Common myeloid progenitor, CD34-positive (primary cell): ENCODE results near the gene TAF6L.
"Not testable (repeated sequence)": the region's sequence is repeated elsewhere in the genome, so short reads cannot be mapped to it uniquely, and the experiment has no call there.

Experiments
- CTCF ChIA-PET: fragments of 350-600 bp; sonication (Branson Sonifier 250); formaldehyde crosslinking; loops from one replicate; lab custom pipeline; 2021; ENCODE audit warnings: antibody characterized with exemption; lab: Charles Lee
- POLR2A ChIA-PET: fragments of 350-600 bp; sonication (Branson Sonifier 250); formaldehyde crosslinking; loops from one replicate; lab custom pipeline; 2021; ENCODE audit warnings: antibody characterized with exemption; lab: Charles Lee
- DNase-seq, 3 donors: peaks; one replicate each; pipeline versions ENCODE4 v3.0.0 to v3.0.0-alpha.2; 2013
- H3K27ac ChIP-seq, 2 experiments: 1 replicate in 1 of 2; 2 replicates in 1 of 2; pipeline ENCODE4 v1.7.0; 2013; ENCODE audit warnings: inconsistent platforms in 2 of 2, low read length in 2 of 2, mild to moderate bottlenecking in 2 of 2, low read depth in 1 of 2, moderate library complexity in 1 of 2; ENCODE audit not compliant: severe bottlenecking in 2 of 2, insufficient read depth in 1 of 2, poor library complexity in 1 of 2
- H3K27me3 ChIP-seq, 5 experiments: replicated peaks in 2 of 5; 1 replicate in 3 of 5; 2 replicates in 2 of 5; pipeline versions ENCODE4 v1.6.1 to v1.7.0; 2013; ENCODE audit warnings: low read length in 4 of 5, mild to moderate bottlenecking in 2 of 5, moderate library complexity in 2 of 5, inconsistent platforms in 1 of 5; ENCODE audit not compliant: insufficient read depth in 5 of 5, control insufficient read depth in 4 of 5
- H3K36me3 ChIP-seq, 4 experiments: 1 replicate in 2 of 4; 2 replicates in 2 of 4; pipeline versions ENCODE4 v1.6.1 to v1.7.0; 2013; ENCODE audit warnings: low read length in 3 of 4, control low read depth in 1 of 4, mild to moderate bottlenecking in 1 of 4; ENCODE audit not compliant: control insufficient read depth in 4 of 4, insufficient read depth in 4 of 4
- H3K4me1 ChIP-seq, 4 experiments: 1 replicate in 3 of 4; 2 replicates in 1 of 4; pipeline versions ENCODE4 v1.6.1 to v1.7.1; 2013; ENCODE audit warnings: low read length in 3 of 4, mild to moderate bottlenecking in 3 of 4, control low read depth in 1 of 4, inconsistent platforms in 1 of 4, moderate library complexity in 1 of 4; ENCODE audit not compliant: control insufficient read depth in 4 of 4, insufficient read depth in 4 of 4; ENCODE audit errors: control extremely low read depth in 1 of 4
- H3K4me3 ChIP-seq, 7 experiments: 1 replicate in 4 of 7; 2 replicates in 3 of 7; pipeline versions ENCODE4 v1.5.1 to v1.7.0; 2013; ENCODE audit warnings: mild to moderate bottlenecking in 7 of 7, low read length in 6 of 7, moderate library complexity in 6 of 7, inconsistent platforms in 2 of 7, low read depth in 2 of 7, control low read depth in 1 of 7; ENCODE audit not compliant: insufficient read depth in 4 of 7, control insufficient read depth in 1 of 7; ENCODE audit errors: extremely low read depth in 1 of 7
- H3K9me3 ChIP-seq, 5 experiments: 1 replicate in 4 of 5; 2 replicates in 1 of 5; pipeline versions ENCODE4 v1.6.1 to v1.7.1; 2013; ENCODE audit warnings: low read length in 4 of 5, mild to moderate bottlenecking in 2 of 5, inconsistent platforms in 1 of 5, low read depth in 1 of 5, moderate library complexity in 1 of 5; ENCODE audit not compliant: control insufficient read depth in 4 of 5, insufficient read depth in 2 of 5; ENCODE audit errors: control extremely low read depth in 1 of 5
- WGBS: methylation state at CpG from one replicate; pipeline ENCODE4 v1.1.5; 2013; ENCODE audit not compliant: insufficient coverage; 5-methylcytosine and 5-hydroxymethylcytosine counted together

TAF6L gene

GRCh38 chr11:62811659-62812058 is 40.5 kb downstream of the TAF6L start:
- 100% methylated on average over 2 of the region's 2 CpGs for WGBS
- POLR2A ChIA-PET, result interaction anchor here (0.6 to 1.1 kb wide), 4 partner anchors 12 to 123 kb away, joined by 3 to 4 read pairs (median 4); no protein-coding TSS in a partner anchor
- H3K9me3 ChIP-seq, result no peaks in the 10 kb centered on the region
- H3K27ac ChIP-seq, result no peak overlapping the region
- CTCF ChIA-PET, result interaction anchor here (0.9 to 1.5 kb wide), 2 partner anchors 11 kb away, joined by 3 to 4 read pairs; no protein-coding TSS in a partner anchor
- H3K36me3 ChIP-seq, result peaks cover 0 to 10% (median 4%) of the 10 kb centered on the region in 4 experiments
- no peak overlapping the region for H3K4me3 ChIP-seq
- no peaks in the 10 kb centered on the region for H3K27me3 ChIP-seq
- no peak for DNase-seq
- peaks cover 0 to 16% (median 3%) of the 10 kb centered on the region in 4 experiments for H3K4me1 ChIP-seq

- no peak for DNase-seq
- ChIA-PET CTCF (interaction anchor here (0.7 to 2.9 kb wide), 5 partner anchors 10 to 140 kb away, joined by 3 to 16 read pairs (median 3); partner anchors contain the start of gene NXF1), POLR2A (interaction anchor here (0.6 to 1.6 kb wide), 4 partner anchors 11 to 59 kb away, joined by 3 to 6 read pairs (median 4); partner anchors contain the start of genes NXF1 and STX5)
- H3K36me3 ChIP-seq, result peaks cover 2 to 35% (median 13%) of the 10 kb centered on the region in 4 experiments
- no peak overlapping the region for H3K27ac ChIP-seq
- H3K4me3 ChIP-seq, result no peak overlapping the region
- no peaks in the 10 kb centered on the region for H3K9me3 ChIP-seq
- WGBS, result 100% methylated on average over 2 of the region's 8 CpGs
- no peaks in the 10 kb centered on the region for H3K27me3 ChIP-seq
- H3K4me1 ChIP-seq, result no peaks in the 10 kb centered on the region
These were observed 45.4 kb downstream of the TAF6L start for GRCh38 chr11:62816557-62816956.

- 84% methylated on average over 4 of the region's 4 CpGs for WGBS
- H3K27me3 ChIP-seq, result no peaks in the 10 kb centered on the region
- no peak overlapping the region for H3K4me3 ChIP-seq
- no peak for DNase-seq
- peaks cover 2 to 40% (median 15%) of the 10 kb centered on the region in 4 experiments for H3K36me3 ChIP-seq
- no peaks in the 10 kb centered on the region for H3K4me1 ChIP-seq
- CTCF ChIA-PET, result interaction anchor here (1.1 to 2.9 kb wide), 3 partner anchors 11 to 140 kb away, joined by 3 to 16 read pairs (median 15); partner anchors contain the start of gene NXF1
- H3K9me3 ChIP-seq, result no peaks in the 10 kb centered on the region
- POLR2A ChIA-PET, result interaction anchor here (0.6 to 1.6 kb wide), 2 partner anchors 11 to 15 kb away, joined by 4 to 6 read pairs; partner anchors contain the start of genes NXF1 and STX5
- H3K27ac ChIP-seq, result no peak overlapping the region
These were observed 45.9 kb downstream of the TAF6L start for GRCh38 chr11:62817129-62817528.

GRCh38 chr11:62823677-62824076 is 52.5 kb downstream of the TAF6L start:
- POLR2A ChIA-PET, result interaction anchor here (0.6 to 2.4 kb wide), 4 partner anchors 10 to 18 kb away, joined by 3 to 11 read pairs (median 5); partner anchors contain the start of gene NXF1
- CTCF ChIA-PET, result interaction anchor here (1.3 to 1.7 kb wide), 3 partner anchors 9 to 37 kb away, joined by 3 to 5 read pairs (median 3); partner anchors contain the start of gene TEX54
- H3K9me3 ChIP-seq, result no peaks in the 10 kb centered on the region
- H3K4me1 ChIP-seq, result no peaks in the 10 kb centered on the region
- peaks cover 13 to 82% (median 52%) of the 10 kb centered on the region in 4 experiments for H3K36me3 ChIP-seq
- no peaks in the 10 kb centered on the region for H3K27me3 ChIP-seq
- 100% methylated on average over 3 of the region's 3 CpGs for WGBS
- DNase-seq, result no peak
- no peak overlapping the region for H3K27ac ChIP-seq
- H3K4me3 ChIP-seq, result no peak overlapping the region

- not testable (repeated sequence) for DNase-seq, H3K27me3 ChIP-seq, H3K27ac ChIP-seq, H3K4me3 ChIP-seq, H3K9me3 ChIP-seq
- Histone ChIP-seq H3K4me1 (peaks cover 8 to 21% (median 17%) of the 10 kb centered on the region in 4 experiments), H3K36me3 (peaks cover 13 to 49% (median 39%) of the 10 kb centered on the region in 4 experiments)
- WGBS, result 97% methylated on average over 6 of the region's 8 CpGs
- POLR2A ChIA-PET, result interaction anchor here (0.7 to 1.1 kb wide), 2 partner anchors 28 to 680 kb away, joined by 3 read pairs; no protein-coding TSS in a partner anchor
- CTCF ChIA-PET, result interaction anchor here (1.0 to 2.9 kb wide), 7 partner anchors 12 to 42 kb away, joined by 3 to 16 read pairs (median 6); no protein-coding TSS in a partner anchor
These were observed 56.9 kb downstream of the TAF6L start for GRCh38 chr11:62828130-62828529.

GRCh38 chr11:62830904-62831519 is 59.8 kb downstream of the TAF6L start:
- ChIA-PET CTCF (interaction anchor here (0.9 to 1.3 kb wide), 2 partner anchors 36 to 40 kb away, joined by 3 read pairs; no protein-coding TSS in a partner anchor), POLR2A (interaction anchor here (0.6 to 4.5 kb wide), 11 partner anchors 9 to 121 kb away, joined by 3 to 57 read pairs (median 5); partner anchors contain the start of genes HNRNPUL2, NXF1 and ZBTB3)
- 0% methylated on average over 23 of the region's 33 CpGs for WGBS
- H3K36me3 ChIP-seq, result peaks cover 12 to 47% (median 38%) of the 10 kb centered on the region in 4 experiments
- no peaks in the 10 kb centered on the region for H3K9me3 ChIP-seq
- H3K27me3 ChIP-seq, result no peaks in the 10 kb centered on the region
- H3K4me1 ChIP-seq, result peaks cover 8 to 28% (median 19%) of the 10 kb centered on the region in 4 experiments
- peak; percentile 65 to 88 (median 83) for DNase-seq
- H3K4me3 ChIP-seq, result peak overlapping the region; percentile 71 to 93 (median 89)
- H3K27ac ChIP-seq, result peak overlapping the region; percentile 95 to 96
